Measurements from ENCODE around the gene KITLG. TPM values are rescaled to one million over a fixed set of nuclear protein-coding genes. Genes with fewer than 3 reads are reported as not detected.

Gene KITLG
- total and polyA plus RNA-seq, 2 of the 8 experiments (the other 6 are each of a cell fraction or from before 2014, with no cell fraction given), result 1.3 to 7.8 TPM

GRCh38 chr12:88493636-88494035 lies 86.6 kb downstream of the KITLG start:
- H3K27ac ChIP-seq (ENCODE audit: low read depth, low read length), result no peak overlapping the region
- no peak overlapping the region for H3K18ac ChIP-seq (ENCODE audit: extremely low read depth, low read length)
- H3K4ac ChIP-seq (replicated peaks; ENCODE audit: insufficient read length, low read depth, low read length), result no peak overlapping the region
- no peak overlapping the region for H4K5ac ChIP-seq (ENCODE audit: insufficient read length, low read depth, low read length)
- no peak overlapping the region for H4K8ac ChIP-seq (ENCODE audit: extremely low read depth, insufficient read depth, low read length)
- H3K79me1 ChIP-seq (ENCODE audit: low read depth, low read length), result no peaks in the 10 kb centered on the region
- H2AFZ ChIP-seq (ENCODE audit: low read length), result no peak overlapping the region
- H2AK5ac ChIP-seq (ENCODE audit: low read depth, low read length), result no peak overlapping the region
- FAIRE-seq (no peak), DNase-seq (ENCODE audit: low read depth in 1 of 2, low spot score in 2 of 2) (no peak)
- no peak overlapping the region for H3K14ac ChIP-seq (ENCODE audit: insufficient read length)
- no peak overlapping the region for H2BK5ac ChIP-seq (ENCODE audit: low read depth, low read length)
- ChIA-PET CTCF (ENCODE audit: partially characterized antibody) (no interaction called here), POLR2A (ENCODE audit: partially characterized antibody) (no interaction called here)
- 81% methylated on average over 2 of the region's 2 CpGs; no CpG with 5 or more reads in 1 of the 2 experiments for WGBS, 2 experiments (ENCODE audit: extremely low coverage in 1 of 2, insufficient coverage in 1 of 2, insufficient read length in 1 of 2, insufficient replicate concordance in 2 of 2, low coverage in 1 of 2, low lambda C conversion rate in 2 of 2, missing lambda C conversion rate in 1 of 2)
- H2BK120ac ChIP-seq (replicated peaks; ENCODE audit: low read depth, low read length), result no peak overlapping the region
- no peak overlapping the region for H2BK12ac ChIP-seq (ENCODE audit: low read depth, low read length)
- no peaks in the 10 kb centered on the region for H3K9me3 ChIP-seq (ENCODE audit: insufficient read depth in 2 of 2, low read depth in 1 of 2, low read length in 1 of 2)
- H3K27me3 ChIP-seq (replicated peaks in 1 of 4; ENCODE audit: control insufficient read depth in 3 of 4, extremely low read depth in 1 of 4, insufficient read depth in 3 of 4, low read length in 3 of 4), result no peaks in the 10 kb centered on the region
- H4K20me1 ChIP-seq (replicated peaks in 1 of 2; ENCODE audit: control insufficient read depth in 1 of 2, insufficient read depth in 2 of 2, low read length in 2 of 2), result no peaks in the 10 kb centered on the region
- no peaks in the 10 kb centered on the region for H3K79me2 ChIP-seq (ENCODE audit: control insufficient read depth in 1 of 2, insufficient read depth in 2 of 2, low read length in 2 of 2)
- no peaks in the 10 kb centered on the region; the same call in 1 of the 2 replicates for H3K23me2 ChIP-seq (ENCODE audit: low read depth, low read length)
- H3K36me3 ChIP-seq (ENCODE audit: control insufficient read depth in 2 of 4, insufficient read depth in 4 of 4, low read length in 3 of 4), result no peaks in the 10 kb centered on the region
- H3K9ac ChIP-seq (replicated peaks in 1 of 4; ENCODE audit: extremely low read depth in 1 of 4, low read depth in 3 of 4, low read length in 3 of 4), result no peak overlapping the region
- no peak overlapping the region for H3K56ac ChIP-seq (replicated peaks; ENCODE audit: insufficient read length, low read depth, low read length)
- no peaks in the 10 kb centered on the region for H3K4me1 ChIP-seq (replicated peaks in 1 of 4; ENCODE audit: control insufficient read depth in 3 of 4, insufficient read depth in 4 of 4, low read length in 3 of 4)
- H3K23ac ChIP-seq (ENCODE audit: insufficient read length), result no peak overlapping the region
- no peak overlapping the region for H3K4me2 ChIP-seq (ENCODE audit: insufficient read depth in 1 of 2, low read depth in 2 of 2, low read length in 2 of 2)
- no peak overlapping the region for H2BK15ac ChIP-seq (ENCODE audit: low read length)
- no peak overlapping the region for H3K4me3 ChIP-seq (ENCODE audit: extremely low read depth in 1 of 4, insufficient read depth in 2 of 4, low read depth in 3 of 4, low read length in 4 of 4)
- no peak overlapping the region for H2BK20ac ChIP-seq (ENCODE audit: low read length)
- H4K91ac ChIP-seq (replicated peaks; ENCODE audit: insufficient read length, low read length), result no peak overlapping the region
- TF ChIP-seq ATF2 (IDR thresholded peaks at IDR 0.05; ENCODE audit: low read length) (no peak), RBBP5 (IDR thresholded peaks at IDR 0.05; ENCODE audit: borderline replicate concordance, low read depth, low read length) (no peak), CEBPB (IDR thresholded peaks at IDR 0.05; ENCODE audit: low read depth, low read length) (no peak), BCL11A (IDR thresholded peaks at IDR 0.05; ENCODE audit: low read depth in 2 of 2, low read length in 2 of 2) (no peak), TAF1 (IDR thresholded peaks at IDR 0.05; ENCODE audit: low read depth, low read length) (no peak), SIRT6 (IDR thresholded peaks at IDR 0.05; ENCODE audit: low read length) (no peak), RNF2 (IDR thresholded peaks at IDR 0.05; ENCODE audit: borderline replicate concordance, low read depth, low read length, missing control alignments, poor library complexity, severe bottlenecking) (no peak), TEAD4 (IDR thresholded peaks at IDR 0.05; ENCODE audit: low read depth, low read length) (no peak), RAD21 (IDR thresholded peaks at IDR 0.05 in 1 of 2, conservative IDR thresholded peaks at IDR 0.05 in 1 of 2; ENCODE audit: low read depth in 2 of 2, low read length in 2 of 2) (no peak), CHD1 (IDR thresholded peaks at IDR 0.05; ENCODE audit: low read depth, low read length) (no peak), POLR2AphosphoS5 (IDR thresholded peaks at IDR 0.05; ENCODE audit: low read depth, low read length) (no peak), SIX5 (IDR thresholded peaks at IDR 0.05; ENCODE audit: low read depth, low read length) (no peak)
- TF ChIP-seq, protein P1, sequence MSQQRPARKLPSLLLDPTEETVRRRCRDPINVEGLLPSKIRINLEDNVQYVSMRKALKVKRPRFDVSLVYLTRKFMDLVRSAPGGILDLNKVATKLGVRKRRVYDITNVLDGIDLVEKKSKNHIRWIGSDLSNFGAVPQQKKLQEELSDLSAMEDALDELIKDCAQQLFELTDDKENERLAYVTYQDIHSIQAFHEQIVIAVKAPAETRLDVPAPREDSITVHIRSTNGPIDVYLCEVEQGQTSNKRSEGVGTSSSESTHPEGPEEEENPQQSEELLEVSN (IDR thresholded peaks at IDR 0.05), result no peak
